ENCODE measurements around the gene AASDH.

DNA sequence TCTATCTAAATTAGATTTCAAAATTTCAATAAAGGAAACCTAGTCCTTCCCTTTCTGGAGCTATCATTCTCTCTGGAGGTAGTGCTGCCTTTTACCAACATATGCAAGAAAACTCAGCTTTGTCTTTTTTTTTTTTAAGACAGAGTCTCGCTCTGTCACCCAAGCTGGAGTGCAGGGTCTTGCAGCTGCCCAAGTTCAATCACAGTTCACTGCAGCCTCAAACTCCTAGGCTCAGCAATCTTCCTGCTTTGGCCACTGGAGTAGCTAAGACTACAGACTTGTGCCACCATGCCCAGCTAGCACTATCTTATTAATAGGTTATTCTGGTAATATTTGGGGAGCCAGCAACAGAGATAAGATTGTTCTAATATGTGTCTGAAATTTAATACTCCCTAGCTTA, 12.3 kb downstream of the AASDH start:
- no peak for TF ChIP-seq CTCF (IDR thresholded peaks at IDR 0.05)
- no peak for TF ChIP-seq POLR2AphosphoS5 (IDR thresholded peaks at IDR 0.05; ENCODE audit: low read depth, low read length)
- no peak for TF ChIP-seq YY1 (IDR thresholded peaks at IDR 0.05; ENCODE audit: low read depth)
- no peak for TF ChIP-seq USF2 (IDR thresholded peaks at IDR 0.05; ENCODE audit: borderline replicate concordance, low read depth, low read length)
- TF ChIP-seq RCOR1 (IDR thresholded peaks at IDR 0.05; ENCODE audit: low read length): no peak
- TF ChIP-seq EZH2phosphoT487 (IDR thresholded peaks at IDR 0.05; ENCODE audit: borderline replicate concordance, low read depth): no peak
- no peak for TF ChIP-seq RXRA (IDR thresholded peaks at IDR 0.05; ENCODE audit: borderline replicate concordance, low read depth)
- no peak for TF ChIP-seq SIN3A (IDR thresholded peaks at IDR 0.05; ENCODE audit: borderline replicate concordance, low read depth, low read length)
- no peak for TF ChIP-seq CHD2 (IDR thresholded peaks at IDR 0.05; ENCODE audit: low read length, partially characterized antibody)
- TF ChIP-seq ELF1 (IDR thresholded peaks at IDR 0.05): no peak
- no peak for TF ChIP-seq MAX (IDR thresholded peaks at IDR 0.05; ENCODE audit: low read depth)
- TF ChIP-seq MEF2A (IDR thresholded peaks at IDR 0.05; ENCODE audit: borderline replicate concordance, low read depth): no peak
- TF ChIP-seq EP300 (IDR thresholded peaks at IDR 0.05; ENCODE audit: borderline replicate concordance in 1 of 2, low read depth in 1 of 2, low read length in 1 of 2): no peak
